H1 (cell line): ENCODE measurements around the gene AP2A2. TPM values are rescaled to one million over a fixed set of nuclear protein-coding genes. Genes with fewer than 3 reads are reported as not detected.

Experiments
- CTCF ChIA-PET: fragments of 300-600 bp; sonication (Branson Sonifier 250); formaldehyde crosslinking; loops from one replicate; lab custom pipeline; 2021; ENCODE audit not compliant: partially characterized antibody; lab: Charles Lee
- POLR2A ChIA-PET: fragments of 300-600 bp; sonication (Branson Sonifier 250); formaldehyde crosslinking; loops from one replicate; lab custom pipeline; 2021; ENCODE audit warnings: inconsistent platforms; ENCODE audit not compliant: partially characterized antibody; lab: Charles Lee
- DNase-seq, 2 experiments: peaks; one replicate each; pipeline versions ENCODE4 v3.0.0 to v3.0.0-alpha.2; 2010 to 2022; ENCODE audit warnings: low spot score in 2 of 2, low read depth in 1 of 2, mixed read lengths in 1 of 2
- FAIRE-seq: peaks from 2 replicates; lab custom pipeline; 2011; peaks lifted over from hg19 to GRCh38; lab: Jason Lieb, UNC
- H2AFZ ChIP-seq: 2 replicates; pipeline ENCODE4 v1.8.1; 2012; ENCODE audit warnings: low read length, inconsistent platforms
- H2AK5ac ChIP-seq: 2 replicates; pipeline ENCODE4 v1.6.1; 2013; ENCODE audit warnings: low read depth, low read length
- H2BK120ac ChIP-seq: replicated peaks from 2 replicates; pipeline ENCODE3; 2013; ENCODE audit warnings: low read depth, low read length, inconsistent platforms
- H2BK12ac ChIP-seq: 2 replicates; pipeline ENCODE4 v1.6.1; 2013; ENCODE audit warnings: low read depth, low read length
- H2BK15ac ChIP-seq: 2 replicates; pipeline ENCODE4 v1.6.1; 2013; ENCODE audit warnings: low read length
- H2BK20ac ChIP-seq: 2 replicates; pipeline ENCODE4 v1.6.1; 2013; ENCODE audit warnings: low read length
- H2BK5ac ChIP-seq: 2 replicates; pipeline ENCODE4 v1.6.1; 2013; ENCODE audit warnings: low read depth, low read length
- H3K14ac ChIP-seq: 2 replicates; pipeline ENCODE4 v1.6.1; 2013; ENCODE audit warnings: inconsistent platforms; ENCODE audit not compliant: insufficient read length
- H3K18ac ChIP-seq: 2 replicates; pipeline ENCODE4 v1.6.1; 2013; ENCODE audit warnings: low read length; ENCODE audit errors: extremely low read depth
- H3K23ac ChIP-seq: 2 replicates; pipeline ENCODE4 v1.6.1; 2013; ENCODE audit warnings: inconsistent platforms; ENCODE audit not compliant: insufficient read length
- H3K23me2 ChIP-seq: 2 replicates; pipeline ENCODE4 v1.6.1; 2013; ENCODE audit warnings: low read depth, low read length
- H3K27ac ChIP-seq: 2 replicates; pipeline ENCODE4 v1.6.1; 2011; ENCODE audit warnings: low read depth, low read length, inconsistent platforms
- H3K27me3 ChIP-seq, 4 experiments: replicated peaks in 1 of 4; 1 replicate in 1 of 4; 2 replicates in 3 of 4; pipeline versions ENCODE4 v1.6.1 to v1.8.1; 2011 to 2013; ENCODE audit warnings: low read length in 3 of 4, mild to moderate bottlenecking in 3 of 4, inconsistent platforms in 2 of 4, mixed read lengths in 2 of 4, moderate library complexity in 1 of 4; ENCODE audit not compliant: control insufficient read depth in 3 of 4, insufficient read depth in 3 of 4; ENCODE audit errors: extremely low read depth in 1 of 4
- H3K36me3 ChIP-seq, 4 experiments: 2 replicates each; pipeline versions ENCODE4 v1.6.1 to v1.8.1; 2011 to 2013; ENCODE audit warnings: mild to moderate bottlenecking in 4 of 4, low read length in 3 of 4, moderate library complexity in 2 of 4, control low read depth in 1 of 4, inconsistent platforms in 1 of 4; ENCODE audit not compliant: insufficient read depth in 4 of 4, control insufficient read depth in 2 of 4
- H3K4ac ChIP-seq: replicated peaks from 2 replicates; pipeline ENCODE3; 2013; ENCODE audit warnings: low read length, low read depth, mixed read lengths, inconsistent platforms; ENCODE audit not compliant: insufficient read length
- H3K4me1 ChIP-seq, 4 experiments: replicated peaks in 1 of 4; 1 replicate in 1 of 4; 2 replicates in 3 of 4; pipeline versions ENCODE4 v1.6.1 to v1.8.1; 2011 to 2013; ENCODE audit warnings: low read length in 3 of 4, inconsistent platforms in 2 of 4, mixed read lengths in 1 of 4; ENCODE audit not compliant: insufficient read depth in 4 of 4, control insufficient read depth in 3 of 4
- H3K4me2 ChIP-seq, 2 experiments: 2 replicates each; pipeline versions ENCODE4 v1.6.1 to v1.8.1; 2011 to 2013; ENCODE audit warnings: low read depth in 2 of 2, low read length in 2 of 2, control low read depth in 1 of 2, inconsistent platforms in 1 of 2, mild to moderate bottlenecking in 1 of 2; ENCODE audit not compliant: insufficient read depth in 1 of 2
- H3K4me3 ChIP-seq, 4 experiments: fragments of 200-600, 300-600 bp in 1 of 4; sonication (generic), shearing (Covaris generic), sonication (Bioruptor Twin) in 1 of 4; 2 replicates each; pipeline versions ENCODE4 v1.5.1 to v1.8.1; 2011 to 2016; ENCODE audit warnings: low read length in 4 of 4, low read depth in 3 of 4, control low read depth in 2 of 4, inconsistent platforms in 2 of 4, mild to moderate bottlenecking in 2 of 4, mixed read lengths in 1 of 4, moderate library complexity in 1 of 4; ENCODE audit not compliant: insufficient read depth in 2 of 4; ENCODE audit errors: extremely low read depth in 1 of 4
- H3K56ac ChIP-seq: replicated peaks from 2 replicates; pipeline ENCODE3; 2013; ENCODE audit warnings: low read depth, mild to moderate bottlenecking, mixed read lengths, low read length, inconsistent platforms; ENCODE audit not compliant: insufficient read length
- H3K79me1 ChIP-seq: 2 replicates; pipeline ENCODE4 v1.6.1; 2013; ENCODE audit warnings: low read depth, low read length, control low read depth
- H3K79me2 ChIP-seq, 2 experiments: 2 replicates each; pipeline versions ENCODE4 v1.6.1 to v1.8.1; 2012 to 2013; ENCODE audit warnings: low read length in 2 of 2, mild to moderate bottlenecking in 2 of 2, inconsistent platforms in 1 of 2; ENCODE audit not compliant: insufficient read depth in 2 of 2, control insufficient read depth in 1 of 2
- H3K9ac ChIP-seq, 4 experiments: replicated peaks in 1 of 4; 1 replicate in 1 of 4; 2 replicates in 3 of 4; pipeline versions ENCODE4 v1.6.1 to v1.8.1; 2011 to 2013; ENCODE audit warnings: low read depth in 3 of 4, low read length in 3 of 4, control low read depth in 2 of 4, mild to moderate bottlenecking in 2 of 4, moderate library complexity in 2 of 4, inconsistent platforms in 1 of 4; ENCODE audit errors: extremely low read depth in 1 of 4
- H3K9me3 ChIP-seq, 2 experiments: 2 replicates each; pipeline versions ENCODE4 v1.6.1 to v1.8.1; 2012 to 2013; ENCODE audit warnings: mild to moderate bottlenecking in 2 of 2, moderate library complexity in 2 of 2, control low read depth in 1 of 2, inconsistent platforms in 1 of 2, low read depth in 1 of 2, low read length in 1 of 2, mixed read lengths in 1 of 2; ENCODE audit not compliant: insufficient read depth in 2 of 2
- H4K20me1 ChIP-seq, 2 experiments: replicated peaks in 1 of 2; 2 replicates each; pipeline versions ENCODE3 to v1.8.1; 2011 to 2013; ENCODE audit warnings: inconsistent platforms in 2 of 2, low read length in 2 of 2, mild to moderate bottlenecking in 1 of 2; ENCODE audit not compliant: insufficient read depth in 2 of 2, control insufficient read depth in 1 of 2
- H4K5ac ChIP-seq: 2 replicates; pipeline ENCODE4 v1.6.1; 2013; ENCODE audit warnings: low read length, low read depth, mixed read lengths, inconsistent platforms; ENCODE audit not compliant: insufficient read length
- H4K8ac ChIP-seq: 2 replicates; pipeline ENCODE4 v1.8.0; 2013; ENCODE audit warnings: mild to moderate bottlenecking, moderate library complexity, low read length, inconsistent platforms; ENCODE audit not compliant: insufficient read depth; ENCODE audit errors: extremely low read depth
- H4K91ac ChIP-seq: replicated peaks from 2 replicates; pipeline ENCODE3; 2013; ENCODE audit warnings: low read length, mixed read lengths, inconsistent platforms; ENCODE audit not compliant: insufficient read length
- ASH2L ChIP-seq: fragments of 200-600, 300-600 bp; sonication (generic); IDR thresholded peaks from one replicate; pipeline ENCODE4 v1.7.1; 2017; ENCODE audit warnings: low read length
- CEBPB ChIP-seq: IDR thresholded peaks from 2 replicates; pipeline ENCODE4 v1.6.1; 2012; ENCODE audit warnings: low read depth, low read length
- EGR1 ChIP-seq: IDR thresholded peaks from 2 replicates; pipeline ENCODE4 v1.6.1; 2011; ENCODE audit warnings: low read depth, low read length, borderline replicate concordance
- HDAC2 ChIP-seq, 2 experiments: fragments of 300-600 bp in 1 of 2; sonication (generic) in 1 of 2; IDR thresholded peaks; 2 replicates each; pipeline ENCODE4 v1.6.1; 2011 to 2012; ENCODE audit warnings: low read depth in 2 of 2, low read length in 2 of 2, mild to moderate bottlenecking in 2 of 2, moderate library complexity in 2 of 2, borderline replicate concordance in 1 of 2, inconsistent platforms in 1 of 2
- KDM1A ChIP-seq: fragments of 200-600, 300-600 bp; sonication (generic); IDR thresholded peaks from 2 replicates; pipeline ENCODE4 v1.7.1; 2016; ENCODE audit warnings: mild to moderate bottlenecking, low read length, borderline replicate concordance
- SP4 ChIP-seq: IDR thresholded peaks from 2 replicates; pipeline ENCODE4 v1.6.1; 2012; ENCODE audit warnings: low read length, inconsistent platforms
- SUZ12 ChIP-seq: fragments of 200-600 bp; sonication (generic); IDR thresholded peaks from 2 replicates; pipeline ENCODE4 v1.6.1; 2012; ENCODE audit warnings: mild to moderate bottlenecking, inconsistent platforms, low read length, moderate library complexity, mixed read lengths
- WGBS, 2 experiments: shearing (Covaris generic) in 1 of 2; methylation state at CpG; one replicate each; pipeline versions ENCODE4 v1.1.6 to v1.1.7; 2013 to 2015; ENCODE audit warnings: low lambda C conversion rate in 2 of 2, mixed read lengths in 2 of 2, inconsistent platforms in 1 of 2, low coverage in 1 of 2, missing lambda C conversion rate in 1 of 2; ENCODE audit not compliant: insufficient replicate concordance in 2 of 2, insufficient coverage in 1 of 2, insufficient read length in 1 of 2; ENCODE audit errors: extremely low coverage in 1 of 2, missing lambda C conversion rate in 1 of 2; 5-methylcytosine and 5-hydroxymethylcytosine counted together
- polyA plus RNA-seq, 7 experiments: library from polyadenylated mRNA; depleted of rRNA in 3 of 7; stranded (reverse) in 5 of 7; unstranded in 2 of 7; fragments of >200 nt in 5 of 7; fragments of 200-250 nt in 2 of 7; gene quantifications; 1 replicate in 5 of 7; 2 replicates in 1 of 7; 4 replicates in 1 of 7; pipeline versions ENCODE4 v1.2.1 to v1.2.3, GENCODE V29; 2011 to 2013; ENCODE audit warnings: missing spikeins in 2 of 7, mixed read lengths in 2 of 7
- total RNA-seq: library from RNA; stranded (reverse); fragmentation: NEBNext Ultra II Directional; extraction: Animal tissue kit (Norgen Biotek cat#: 25700); gene quantifications from 2 replicates; pipeline ENCODE4 v1.2.1, GENCODE V29; 2021
- TF ChIP-seq, protein P1 (sequence below): IDR thresholded peaks from 2 replicates; pipeline ENCODE4 v1.6.1; 2012; ENCODE audit warnings: inconsistent platforms
- TF ChIP-seq, protein P2 (sequence below), 3 experiments: IDR thresholded peaks; 1 replicate in 2 of 3; 2 replicates in 1 of 3; pipeline versions ENCODE4 v1.5.1 to v1.6.1; 2011; ENCODE audit warnings: low read length in 3 of 3, mild to moderate bottlenecking in 3 of 3, inconsistent platforms in 2 of 3, low read depth in 1 of 3, moderate library complexity in 1 of 3; ENCODE audit not compliant: insufficient read depth in 1 of 3; ENCODE audit errors: control extremely low read depth in 1 of 3

AP2A2 gene
- total and polyA plus RNA-seq, 2 of the 8 experiments (the other 6 are each of a cell fraction or from before 2014, with no cell fraction given), result 50.0 to 65.0 TPM

DNA sequence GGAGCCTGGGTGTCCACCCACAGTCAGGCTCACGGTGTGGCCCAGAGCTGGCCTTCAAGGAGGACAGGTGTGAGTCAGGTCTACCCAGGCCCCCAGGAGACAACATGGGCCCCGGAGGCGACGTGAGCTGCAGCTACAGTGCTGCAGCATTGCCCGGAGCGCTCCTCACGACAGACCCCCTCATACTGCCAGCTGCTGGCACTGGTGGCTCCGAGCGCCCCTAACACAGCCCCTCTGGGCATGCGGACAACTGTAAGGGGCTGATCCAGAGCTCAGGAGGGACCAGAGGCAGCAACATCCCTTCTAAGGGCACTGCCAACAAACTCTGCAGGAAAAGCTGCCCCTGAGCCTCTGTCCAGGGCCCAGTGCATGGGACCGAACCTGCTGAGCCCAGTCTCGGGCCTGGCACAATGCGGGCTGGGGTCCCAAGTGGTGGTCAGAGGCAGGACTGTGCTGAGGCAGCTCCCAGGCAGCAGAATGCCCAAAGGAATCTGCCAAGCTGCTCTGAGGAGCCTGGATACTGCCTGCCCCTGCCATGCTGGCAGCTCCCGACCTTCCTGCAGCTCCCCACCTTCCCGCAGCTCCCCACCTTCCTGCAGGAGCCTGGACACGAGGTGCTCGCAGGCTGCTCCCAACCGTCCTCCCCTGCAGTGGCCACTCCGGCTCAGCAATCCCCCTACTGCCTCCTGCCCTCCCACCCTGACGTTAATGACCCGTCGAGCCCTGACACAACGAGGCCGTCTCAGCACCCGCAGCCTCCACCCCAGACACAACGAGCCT, 30.1 kb upstream of the AP2A2 start:
- Histone ChIP-seq H3K27me3 (no peaks in the 10 kb centered on the region), H3K4me3 (no peak overlapping the region), H2BK12ac (no peak overlapping the region), H3K4me1 (peaks cover 0 to 5% (median 3%) of the 10 kb centered on the region in 4 experiments; a peak in 4 of 7 replicates), H3K9ac (no peak overlapping the region), H3K18ac (no peak overlapping the region), H4K20me1 (peaks cover 8 to 14% of the 10 kb centered on the region in 2 experiments), H4K8ac (no peak overlapping the region), H3K23me2 (no peaks in the 10 kb centered on the region), H3K23ac (no peak overlapping the region), H3K9me3 (no peaks in the 10 kb centered on the region), H3K79me1 (no peaks in the 10 kb centered on the region), H3K56ac (no peak overlapping the region), H4K91ac (no peak overlapping the region), H3K79me2 (no peaks in the 10 kb centered on the region), H3K36me3 (peaks cover 7 to 21% (median 14%) of the 10 kb centered on the region in 4 experiments), H3K4me2 (no peak overlapping the region), H2AK5ac (no peak overlapping the region), H2BK120ac (no peak overlapping the region), H3K14ac (no peak overlapping the region), H3K4ac (no peak overlapping the region), H2AFZ (no peak overlapping the region), H3K27ac (no peak overlapping the region), H2BK5ac (no peak overlapping the region), H2BK20ac (no peak overlapping the region), H2BK15ac (no peak overlapping the region), H4K5ac (no peak overlapping the region)
- DNase-seq, result no peak
- CTCF ChIA-PET, result interaction anchor here (0.6 to 2.6 kb wide), 28 partner anchors 9 to 892 kb away, joined by 3 to 19 read pairs (median 6); partner anchors contain the start of genes AP2A2 and TSPAN4
- FAIRE-seq, result no peak
- WGBS, 2 experiments, result 94% methylated on average over 22 of the region's 26 CpGs; no CpG with 5 or more reads in 1 of the 2 experiments
- POLR2A ChIA-PET, result interaction anchor here (0.9 to 1.9 kb wide), 12 partner anchors 9 to 94 kb away, joined by 3 to 6 read pairs (median 4); partner anchors contain the start of gene CHID1
- TF ChIP-seq, protein P1, sequence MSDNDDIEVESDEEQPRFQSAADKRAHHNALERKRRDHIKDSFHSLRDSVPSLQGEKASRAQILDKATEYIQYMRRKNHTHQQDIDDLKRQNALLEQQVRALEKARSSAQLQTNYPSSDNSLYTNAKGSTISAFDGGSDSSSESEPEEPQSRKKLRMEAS, result no peak
- TF ChIP-seq, protein P2, sequence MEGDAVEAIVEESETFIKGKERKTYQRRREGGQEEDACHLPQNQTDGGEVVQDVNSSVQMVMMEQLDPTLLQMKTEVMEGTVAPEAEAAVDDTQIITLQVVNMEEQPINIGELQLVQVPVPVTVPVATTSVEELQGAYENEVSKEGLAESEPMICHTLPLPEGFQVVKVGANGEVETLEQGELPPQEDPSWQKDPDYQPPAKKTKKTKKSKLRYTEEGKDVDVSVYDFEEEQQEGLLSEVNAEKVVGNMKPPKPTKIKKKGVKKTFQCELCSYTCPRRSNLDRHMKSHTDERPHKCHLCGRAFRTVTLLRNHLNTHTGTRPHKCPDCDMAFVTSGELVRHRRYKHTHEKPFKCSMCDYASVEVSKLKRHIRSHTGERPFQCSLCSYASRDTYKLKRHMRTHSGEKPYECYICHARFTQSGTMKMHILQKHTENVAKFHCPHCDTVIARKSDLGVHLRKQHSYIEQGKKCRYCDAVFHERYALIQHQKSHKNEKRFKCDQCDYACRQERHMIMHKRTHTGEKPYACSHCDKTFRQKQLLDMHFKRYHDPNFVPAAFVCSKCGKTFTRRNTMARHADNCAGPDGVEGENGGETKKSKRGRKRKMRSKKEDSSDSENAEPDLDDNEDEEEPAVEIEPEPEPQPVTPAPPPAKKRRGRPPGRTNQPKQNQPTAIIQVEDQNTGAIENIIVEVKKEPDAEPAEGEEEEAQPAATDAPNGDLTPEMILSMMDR (IDR thresholded peaks at IDR 0.05; ENCODE audit: control extremely low read depth in 1 of 3, insufficient read depth in 1 of 3, low read depth in 1 of 3, low read length in 3 of 3), result no peak
- TF ChIP-seq HDAC2 (IDR thresholded peaks at IDR 0.05; ENCODE audit: borderline replicate concordance in 1 of 2, low read depth in 2 of 2, low read length in 2 of 2) (no peak), SUZ12 (no peak), ASH2L (no peak), SP4 (no peak), KDM1A (no peak), CEBPB (no peak), EGR1 (no peak)
